Measurements from ENCODE around the gene EPPIN. TPM values are rescaled to one million over a fixed set of nuclear protein-coding genes. Genes with fewer than 3 reads are reported as not detected.
"Not testable (repeated sequence)": the region's sequence is repeated elsewhere in the genome, so short reads cannot be mapped to it uniquely, and the experiment has no call there.

The EPPIN gene
- total RNA-seq, 2 experiments from 2014 or later = not detected

DNA sequence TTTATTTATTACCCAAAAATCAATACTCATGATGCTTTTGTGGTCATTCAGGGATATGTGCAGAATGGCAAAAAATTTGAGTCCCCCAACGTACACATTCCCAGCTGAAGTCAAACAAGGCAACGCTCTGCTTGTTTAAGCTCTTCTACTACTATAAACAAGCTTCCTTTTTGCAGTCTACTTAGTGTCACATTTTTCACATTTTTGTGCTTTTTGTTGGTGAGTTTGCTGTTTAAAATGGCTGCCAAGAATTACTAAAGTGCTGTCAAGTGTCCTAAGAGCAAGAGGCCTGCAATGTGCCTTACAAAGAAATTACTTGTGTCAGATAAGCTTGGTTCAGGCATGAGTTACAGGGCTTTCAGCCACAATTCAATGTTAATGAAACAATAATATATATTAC lies 29.8 kb upstream of the EPPIN start:
- Mint-ChIP-seq H3K27me3 (peaks cover 13% of the 10 kb centered on the region), H3K27ac (no peak overlapping the region), H3K4me1 (ENCODE audit: low read depth) (no peaks in the 10 kb centered on the region), H3K36me3 (no peaks in the 10 kb centered on the region), H3K9me3 (no peaks in the 10 kb centered on the region), H3K4me3 (no peak overlapping the region)
- DNase-seq = no peak
- POLR2A ChIA-PET = no interaction called here
- intact Hi-C loops (cut with micrococcal nuclease) = no loop called here
- CTCF ChIA-PET = interaction anchor here (2.3 kb wide), 1 partner anchor 194 kb away, joined by 8 read pairs; no protein-coding TSS in a partner anchor

DNA sequence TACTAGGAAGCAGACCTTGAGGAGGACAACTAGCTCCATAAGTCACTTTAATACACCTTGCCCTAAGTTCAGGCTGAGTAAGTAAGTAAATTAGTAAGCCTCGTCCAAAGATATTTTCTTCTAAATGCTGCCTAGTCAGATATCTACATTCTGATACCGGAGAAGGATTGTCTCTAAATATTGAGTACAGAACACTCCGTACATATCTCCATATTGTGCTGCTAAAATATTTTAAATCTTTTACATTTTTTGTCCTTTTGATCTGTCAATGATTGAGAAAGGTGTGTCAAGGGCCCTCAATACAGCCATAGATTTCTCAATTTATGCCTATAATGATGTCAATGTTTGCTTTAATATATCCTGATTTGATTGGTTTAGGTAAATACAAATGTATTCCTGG lies 28.7 kb upstream of the EPPIN start:
- no peaks in the 10 kb centered on the region for H3K4me1 Mint-ChIP-seq (ENCODE audit: low read depth)

DNA sequence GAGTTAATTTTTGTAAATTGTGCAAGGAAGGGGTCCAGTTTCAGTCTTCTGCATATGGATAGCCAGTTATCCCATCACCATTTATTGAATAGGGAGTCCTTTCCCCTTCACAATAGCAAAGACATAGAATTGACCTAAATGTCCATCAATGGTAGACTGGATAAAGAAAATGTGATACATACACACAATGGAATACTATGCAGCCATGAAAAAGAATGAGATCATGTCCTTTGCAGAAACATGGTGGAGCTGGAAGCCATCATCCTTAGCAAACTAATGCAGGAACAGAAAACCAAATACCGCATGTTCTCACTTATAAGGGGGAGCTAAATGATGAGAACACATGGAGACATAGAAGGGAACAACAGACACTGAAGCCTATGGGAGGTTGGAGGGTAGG lies 22.4 kb upstream of the EPPIN start:
- H3K27ac Mint-ChIP-seq; H3K4me1 Mint-ChIP-seq (ENCODE audit: low read depth); H3K9me3 Mint-ChIP-seq; POLR2A ChIA-PET; H3K27me3 Mint-ChIP-seq; DNase-seq; CTCF ChIA-PET; intact Hi-C loops (cut with micrococcal nuclease); H3K4me3 Mint-ChIP-seq; H3K36me3 Mint-ChIP-seq: not testable (repeated sequence)

More for the DNA sequence above, 28.7 kb upstream of the EPPIN start:
- Mint-ChIP-seq H3K36me3 (no peaks in the 10 kb centered on the region), H3K4me3 (no peak overlapping the region), H3K27ac (no peak overlapping the region), H3K27me3 (peaks cover 11% of the 10 kb centered on the region), H3K9me3 (no peaks in the 10 kb centered on the region)
- intact Hi-C loops (cut with micrococcal nuclease) = no loop called here
- no peak for DNase-seq
- CTCF ChIA-PET = interaction anchor here (0.7 kb wide), 1 partner anchor 195 kb away, joined by 3 read pairs; no protein-coding TSS in a partner anchor
- POLR2A ChIA-PET = no interaction called here

DNA sequence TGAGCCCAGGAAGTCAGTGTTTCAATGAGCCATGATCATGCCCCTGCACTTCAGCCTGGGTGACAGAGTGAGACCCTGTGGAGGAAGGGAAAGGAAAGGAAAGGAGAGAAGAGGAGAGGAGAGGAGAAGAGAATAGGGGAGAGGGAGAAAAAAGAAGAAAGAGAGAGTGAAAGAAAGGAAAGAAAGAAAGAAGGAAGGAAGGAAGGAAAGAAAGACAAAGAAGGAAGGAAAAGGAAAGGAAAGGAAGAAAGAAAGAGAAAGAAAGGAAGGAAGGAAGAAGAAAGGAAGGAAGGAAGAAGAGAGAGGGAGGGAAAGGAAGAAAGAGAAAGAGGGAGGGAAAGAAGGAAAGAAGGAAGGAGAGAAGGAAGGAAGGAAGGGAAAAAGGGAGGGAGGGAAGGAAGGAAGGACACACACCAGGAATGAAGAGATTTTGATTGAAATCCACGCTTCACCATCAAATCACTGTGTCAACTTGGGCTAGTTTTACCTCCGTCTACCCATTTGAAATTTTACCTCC lies 17.6 kb upstream of the EPPIN start:
- no peaks in the 10 kb centered on the region for H3K36me3 Mint-ChIP-seq
- intact Hi-C loops (cut with micrococcal nuclease) = no loop called here
- H3K9me3 Mint-ChIP-seq = peaks cover 2% of the 10 kb centered on the region
- ChIA-PET CTCF (no interaction called here), POLR2A (no interaction called here)
- H3K27me3 Mint-ChIP-seq = peaks cover 9% of the 10 kb centered on the region
- no peaks in the 10 kb centered on the region for H3K4me1 Mint-ChIP-seq (ENCODE audit: low read depth)
- no peak overlapping the region for H3K27ac Mint-ChIP-seq
- no peak for DNase-seq
- H3K4me3 Mint-ChIP-seq = no peak overlapping the region

DNA sequence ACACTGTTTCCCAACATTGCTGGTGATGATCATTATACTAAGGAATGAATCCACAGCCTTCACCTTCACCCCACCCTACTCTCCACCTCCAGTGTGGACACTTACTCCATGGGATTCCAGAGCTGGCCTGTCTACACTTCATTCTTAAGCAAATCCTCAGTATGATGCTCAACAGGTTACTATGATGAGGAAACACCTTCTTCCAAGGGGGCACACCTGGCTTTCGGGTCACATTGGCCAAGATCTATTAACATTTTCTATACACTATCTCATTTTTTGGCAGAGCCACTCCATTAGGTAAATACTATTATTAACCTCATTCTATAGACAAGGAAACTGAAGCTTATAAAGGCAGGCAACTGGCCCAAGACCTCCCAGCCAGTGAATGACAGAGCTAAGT lies 8.0 kb upstream of the EPPIN start:
- DNase-seq = no peak
- Mint-ChIP-seq H3K27ac (no peak overlapping the region), H3K9me3 (no peaks in the 10 kb centered on the region), H3K4me1 (ENCODE audit: low read depth) (no peaks in the 10 kb centered on the region), H3K36me3 (no peaks in the 10 kb centered on the region), H3K27me3 (peaks cover 21% of the 10 kb centered on the region), H3K4me3 (no peak overlapping the region)
- POLR2A ChIA-PET = no interaction called here
- CTCF ChIA-PET = interaction anchor here (1.7 kb wide), 1 partner anchor 74 kb away, joined by 4 read pairs; the partner anchor contains the start of gene WFDC10A
- intact Hi-C loops (cut with micrococcal nuclease) = no loop called here

DNA sequence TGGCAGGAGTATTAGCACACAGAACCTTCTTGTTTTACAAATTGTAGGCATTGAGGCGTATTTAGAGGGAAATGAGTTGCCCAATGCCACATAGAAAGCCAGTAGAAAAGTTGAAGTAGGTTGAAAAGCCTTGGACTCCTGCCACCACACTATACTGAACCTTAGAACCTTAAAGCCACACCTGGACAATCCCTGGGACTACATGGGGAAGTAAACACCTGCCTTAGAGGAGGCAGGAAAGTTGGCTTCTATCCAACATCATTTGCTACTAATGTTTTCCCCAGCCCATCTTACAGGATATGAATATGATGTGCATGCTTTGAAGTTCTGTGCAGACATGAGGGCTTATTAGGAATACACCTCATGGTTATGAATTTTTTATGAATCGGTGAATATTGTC lies 5.3 kb upstream of the EPPIN start:
- H3K4me3 Mint-ChIP-seq = no peak overlapping the region
- no peaks in the 10 kb centered on the region for H3K36me3 Mint-ChIP-seq
- DNase-seq = no peak
- no peaks in the 10 kb centered on the region for H3K4me1 Mint-ChIP-seq (ENCODE audit: low read depth)
- H3K27me3 Mint-ChIP-seq = peaks cover 22% of the 10 kb centered on the region
- CTCF ChIA-PET = no interaction called here
- intact Hi-C loops (cut with micrococcal nuclease) = no loop called here
- POLR2A ChIA-PET = no interaction called here
- no peaks in the 10 kb centered on the region for H3K9me3 Mint-ChIP-seq
- no peak overlapping the region for H3K27ac Mint-ChIP-seq

DNA sequence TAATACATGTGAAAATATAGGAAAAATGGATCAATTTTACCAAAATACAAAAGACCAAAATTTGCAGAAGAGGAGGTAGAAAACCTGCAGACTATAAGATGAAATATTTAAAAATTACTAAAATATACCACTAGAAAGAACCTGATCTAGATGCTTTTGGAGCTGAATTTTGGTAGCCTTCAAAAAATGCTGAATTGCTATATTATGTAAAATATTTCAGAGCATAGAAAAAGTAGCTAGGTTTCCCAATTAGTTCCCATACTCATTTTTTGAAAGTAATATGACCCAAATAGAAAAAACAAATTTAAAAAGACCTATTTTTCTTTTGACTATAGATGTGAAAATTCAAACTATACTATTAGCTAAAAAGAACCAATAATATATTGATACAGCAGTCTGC lies 3.6 kb upstream of the EPPIN start:
- H3K27ac Mint-ChIP-seq = no peak overlapping the region
- POLR2A ChIA-PET = no interaction called here
- H3K9me3 Mint-ChIP-seq = no peaks in the 10 kb centered on the region

DNA sequence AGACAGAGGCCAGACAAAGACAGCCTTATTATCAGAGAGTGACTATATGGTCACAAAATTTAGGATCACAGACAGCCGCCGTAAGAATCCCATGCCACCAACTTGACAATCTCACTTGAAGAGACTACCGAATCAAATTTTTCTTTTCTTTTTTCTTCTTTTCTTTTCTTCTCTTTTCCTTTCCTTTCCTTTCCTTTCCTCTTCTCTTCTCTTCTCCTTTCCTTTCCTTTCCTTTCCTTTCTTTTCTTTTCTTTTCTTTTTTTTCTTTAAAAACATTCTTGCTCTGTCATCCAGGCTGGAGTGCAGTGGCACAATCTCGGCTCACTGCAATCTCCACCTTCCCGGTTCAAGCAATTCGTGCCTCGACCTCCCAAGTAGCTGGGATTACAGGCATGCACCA lies 1.2 kb upstream of the EPPIN start:
- Mint-ChIP-seq H3K27me3 (peaks cover 22% of the 10 kb centered on the region), H3K27ac (no peak overlapping the region), H3K4me1 (ENCODE audit: low read depth) (no peaks in the 10 kb centered on the region), H3K36me3 (no peaks in the 10 kb centered on the region), H3K4me3 (no peak overlapping the region), H3K9me3 (no peaks in the 10 kb centered on the region)
- POLR2A ChIA-PET = no interaction called here
- DNase-seq = no peak
- CTCF ChIA-PET = interaction anchor here (1.5 kb wide), 1 partner anchor 222 kb away, joined by 5 read pairs; no protein-coding TSS in a partner anchor
- intact Hi-C loops (cut with micrococcal nuclease) = no loop called here

More for the DNA sequence above, 3.6 kb upstream of the EPPIN start:
- intact Hi-C loops (cut with micrococcal nuclease) = no loop called here
- CTCF ChIA-PET = interaction anchor here (2.3 kb wide), 1 partner anchor 221 kb away, joined by 6 read pairs; no protein-coding TSS in a partner anchor
- Mint-ChIP-seq H3K4me3 (no peak overlapping the region), H3K36me3 (no peaks in the 10 kb centered on the region), H3K27me3 (peaks cover 24% of the 10 kb centered on the region), H3K4me1 (ENCODE audit: low read depth) (no peaks in the 10 kb centered on the region)
- no peak for DNase-seq

DNA sequence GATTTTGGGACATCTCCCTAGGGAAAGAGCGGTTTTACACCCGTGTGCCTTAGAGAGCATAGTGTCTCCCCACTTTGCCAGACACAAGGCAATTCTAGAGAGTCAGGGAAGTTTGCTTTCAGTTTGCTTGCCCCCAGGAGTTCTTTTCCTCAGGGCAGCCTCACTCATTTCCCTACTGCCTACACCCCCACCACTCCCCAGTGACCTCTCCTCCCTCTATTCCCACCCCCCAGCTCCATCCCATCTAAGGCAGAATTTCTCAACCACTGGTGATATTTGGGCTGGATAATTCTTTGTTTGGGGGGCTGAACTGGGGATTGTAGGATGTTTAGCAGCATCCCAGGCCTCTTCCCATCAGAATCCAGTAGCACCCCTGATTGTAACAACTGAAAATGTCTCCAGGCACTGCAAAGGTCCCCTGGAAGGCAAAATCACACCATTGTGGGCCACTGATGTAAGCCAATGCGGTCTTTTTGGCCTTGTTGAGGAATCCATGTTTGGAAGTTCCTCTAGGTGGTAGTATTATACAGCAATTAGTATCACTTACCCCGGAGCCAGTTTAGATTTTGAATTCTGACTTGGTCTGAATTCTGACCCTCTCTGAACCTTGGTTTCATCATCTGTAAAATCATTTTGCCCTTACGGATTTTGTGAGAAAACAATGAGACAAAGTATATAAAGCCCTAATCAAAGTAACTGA lies 1.3 kb downstream of the EPPIN start:
- Mint-ChIP-seq H3K36me3 (no peaks in the 10 kb centered on the region), H3K4me3 (no peak overlapping the region), H3K9me3 (no peaks in the 10 kb centered on the region), H3K27ac (no peak overlapping the region), H3K27me3 (peaks cover 29% of the 10 kb centered on the region), H3K4me1 (ENCODE audit: low read depth) (no peaks in the 10 kb centered on the region)
- intact Hi-C loops (cut with micrococcal nuclease) = no loop called here
- ChIA-PET POLR2A (no interaction called here), CTCF (interaction anchor here (1.3 kb wide), 1 partner anchor 225 kb away, joined by 12 read pairs; no protein-coding TSS in a partner anchor)
- no peak for DNase-seq

DNA sequence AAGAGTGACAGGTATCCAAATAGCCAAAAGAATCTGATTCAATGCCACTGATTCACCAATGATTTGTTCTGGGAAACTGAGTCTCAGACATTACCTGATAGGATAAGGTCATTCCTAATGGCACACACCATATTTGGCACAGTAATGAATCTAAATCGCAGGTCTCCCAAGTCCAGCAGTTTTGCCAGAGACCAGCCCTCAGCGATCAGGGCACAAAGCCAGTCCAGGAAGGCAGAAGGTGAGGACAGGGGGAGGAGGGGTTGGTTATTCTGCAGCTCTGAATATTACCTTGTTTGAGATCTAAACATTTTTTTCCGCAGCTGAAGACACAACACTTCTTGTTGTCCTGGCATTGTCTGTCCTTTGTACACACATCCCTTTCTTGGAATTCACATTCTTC lies 1.9 kb downstream of the EPPIN start:
- Mint-ChIP-seq H3K36me3 (no peaks in the 10 kb centered on the region), H3K27ac (no peak overlapping the region), H3K4me1 (ENCODE audit: low read depth) (no peaks in the 10 kb centered on the region), H3K4me3 (no peak overlapping the region), H3K27me3 (peaks cover 32% of the 10 kb centered on the region), H3K9me3 (no peaks in the 10 kb centered on the region)
- ChIA-PET POLR2A (no interaction called here), CTCF (interaction anchor here (1.3 kb wide), 1 partner anchor 225 kb away, joined by 12 read pairs; no protein-coding TSS in a partner anchor)
- DNase-seq = no peak
- intact Hi-C loops (cut with micrococcal nuclease) = no loop called here

DNA sequence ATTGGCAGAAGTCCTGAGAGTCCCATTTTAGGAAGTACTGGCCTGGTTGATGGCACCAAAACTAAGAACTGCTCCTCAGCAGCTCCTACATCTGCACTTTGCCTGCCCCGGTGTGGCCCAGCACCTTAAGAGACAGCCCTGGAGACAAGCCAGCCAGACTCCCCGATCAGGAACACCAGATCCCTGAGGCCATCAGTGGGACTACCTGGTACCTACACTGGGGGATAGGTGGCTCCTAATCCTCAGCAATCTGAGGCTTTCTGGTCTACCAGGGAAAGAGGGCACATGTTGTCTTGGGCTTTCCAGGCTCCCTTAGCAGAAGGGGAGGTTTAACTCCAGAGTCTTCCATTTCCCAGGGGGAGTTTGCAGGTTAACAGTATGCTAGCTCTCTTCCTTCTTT lies 7.8 kb downstream of the EPPIN start, which contains the start of gene WFDC6:
Gene WFDC6 (minus strand): TSS at position 101 of the 400 bp plus-strand sequence. CDS start 75 bp downstream, at position 26.
- H3K4me3 Mint-ChIP-seq = no peak within 1 kb of the TSS
- DNase-seq = no peak
- peaks cover 27% of the 10 kb centered on the region for H3K27me3 Mint-ChIP-seq
- ChIA-PET CTCF (interaction anchor here (1.6 kb wide), 1 partner anchor 231 kb away, joined by 8 read pairs; no protein-coding TSS in a partner anchor), POLR2A (no interaction called here)
- intact Hi-C loops (cut with micrococcal nuclease) = no loop called here
- H3K4me1 Mint-ChIP-seq (ENCODE audit: low read depth) = no peaks in the 10 kb centered on the region
- H3K9me3 Mint-ChIP-seq = no peaks in the 10 kb centered on the region
- no peak within 1 kb of the TSS for H3K27ac Mint-ChIP-seq
- no peaks in the 10 kb centered on the region for H3K36me3 Mint-ChIP-seq

DNA sequence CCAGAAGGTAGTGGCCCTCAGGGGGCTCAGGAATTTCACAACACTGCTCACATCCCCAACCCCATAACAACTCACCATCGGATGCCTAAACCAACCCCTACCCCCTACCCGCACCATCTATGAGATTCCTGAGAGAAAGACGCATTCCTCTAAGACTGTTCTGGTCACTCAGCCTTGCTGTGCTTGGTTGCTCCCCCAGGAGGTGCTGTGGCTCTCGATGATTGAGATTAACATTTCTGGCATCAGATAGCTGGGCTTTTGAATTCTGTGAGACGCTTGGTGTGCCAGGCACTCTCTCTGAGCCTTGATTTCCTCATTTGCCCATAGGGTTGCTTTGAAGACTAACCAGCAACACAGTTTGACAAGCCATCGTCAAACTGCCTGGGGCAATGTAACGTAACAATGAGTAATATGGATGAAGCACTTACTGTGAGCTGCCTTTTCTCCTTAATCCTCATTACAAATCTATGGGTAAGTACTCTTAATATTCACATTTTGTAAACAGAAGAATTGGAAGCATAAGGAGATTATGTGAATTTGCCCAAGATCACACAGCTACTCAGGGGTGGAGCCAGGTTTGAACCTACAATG lies 8.9 kb downstream of the EPPIN start:
- Mint-ChIP-seq H3K4me3 (no peak overlapping the region), H3K9me3 (no peaks in the 10 kb centered on the region), H3K4me1 (ENCODE audit: low read depth) (no peaks in the 10 kb centered on the region), H3K27me3 (peaks cover 24% of the 10 kb centered on the region), H3K36me3 (no peaks in the 10 kb centered on the region), H3K27ac (no peak overlapping the region)
- no peak for DNase-seq
- CTCF ChIA-PET = interaction anchor here (1.6 kb wide), 1 partner anchor 232 kb away, joined by 8 read pairs; no protein-coding TSS in a partner anchor
- POLR2A ChIA-PET = no interaction called here
- intact Hi-C loops (cut with micrococcal nuclease) = no loop called here
